K562 (cell line): ENCODE data around the gene NPFF. TPM values are rescaled to one million over a fixed set of nuclear protein-coding genes. Genes with fewer than 3 reads are reported as not detected.

ENCODE experiments used
- ATAC-seq: fragments of 200-7000 bp; cut with Tn5 transposase; 3 replicates; pipeline ENCODE4 v1.9.1; 2020; ENCODE audit warnings: moderate library complexity
- BruUV-seq: library from RNA; stranded (reverse); fragments of 400-500 nt; replicated peaks from 2 replicates; lab custom pipeline; 2021; lab: Mats Ljungman, UMichigan
- CTCF ChIA-PET: fragments of 300-600 bp; formaldehyde crosslinking; extraction: SDS; loops from one replicate; lab custom pipeline; 2021; ENCODE audit warnings: low intra/inter-chr PET ratio; lab: Yijun Ruan, JAX
- POLR2A ChIA-PET: fragments of 300-600, 350-650 bp; sonication (Branson Sonifier 250); formaldehyde crosslinking; extraction: SDS; loops from one replicate; lab custom pipeline; 2021; ENCODE audit warnings: antibody characterized with exemption, inconsistent platforms; lab: Yijun Ruan, JAX
- DNase-seq, 4 experiments: peaks; one replicate each; pipeline versions ENCODE4 v3.0.0 to v3.0.0-alpha.2; 2011 to 2018; ENCODE audit warnings: low spot score in 3 of 4, mixed read lengths in 3 of 4; ENCODE audit errors: extremely low read depth in 1 of 4
- FAIRE-seq: peaks from 2 replicates; lab custom pipeline; 2011; peaks lifted over from hg19 to GRCh38; lab: Jason Lieb, UNC
- H2AFZ ChIP-seq: 2 replicates; pipeline ENCODE4 v1.6.0; 2011; ENCODE audit warnings: low read depth, low read length, control low read depth, inconsistent platforms
- H3K27ac ChIP-seq: fragments of 200-600 bp; 3 replicates; pipeline ENCODE4 v1.8.0; 2011; ENCODE audit warnings: low read depth, mild to moderate bottlenecking, control low read depth, inconsistent platforms, low read length, moderate library complexity, mixed read lengths; ENCODE audit errors: extremely low read depth
- H3K27me3 ChIP-seq, 2 experiments: fragments of 300-600 bp in 1 of 2; 2 replicates in 1 of 2; 3 replicates in 1 of 2; pipeline versions ENCODE4 v1.6.0 to v1.8.0; 2011; ENCODE audit warnings: inconsistent platforms in 2 of 2, low read length in 2 of 2, mild to moderate bottlenecking in 1 of 2, mixed read lengths in 1 of 2, moderate library complexity in 1 of 2; ENCODE audit not compliant: control insufficient read depth in 2 of 2, insufficient read depth in 2 of 2
- H3K36me3 ChIP-seq: fragments of 300-600 bp; 3 replicates; pipeline ENCODE4 v1.8.0; 2011; ENCODE audit warnings: mild to moderate bottlenecking, low read length, inconsistent platforms; ENCODE audit not compliant: control insufficient read depth, insufficient read depth
- H3K4me1 ChIP-seq, 2 experiments: fragments of 200-600 bp in 1 of 2; replicated peaks in 1 of 2; 2 replicates in 1 of 2; 3 replicates in 1 of 2; pipeline versions ENCODE4 v1.5.1 to v1.8.0; 2011; ENCODE audit warnings: inconsistent platforms in 2 of 2, low read length in 2 of 2, mild to moderate bottlenecking in 1 of 2, mixed read lengths in 1 of 2, moderate library complexity in 1 of 2; ENCODE audit not compliant: control insufficient read depth in 2 of 2, insufficient read depth in 2 of 2
- H3K4me2 ChIP-seq: 2 replicates; pipeline ENCODE4 v1.6.1; 2011; ENCODE audit warnings: low read length, control low read depth, inconsistent platforms, mixed read lengths; ENCODE audit not compliant: insufficient read depth
- H3K4me3 ChIP-seq: fragments of 200-600 bp; sonication (generic), shearing (Covaris generic); 2 replicates; pipeline ENCODE4 v1.5.1; 2016; ENCODE audit warnings: control low read depth, inconsistent platforms
- H3K79me2 ChIP-seq: fragments of 200-600 bp; 3 replicates; pipeline ENCODE4 v1.8.0; 2011; ENCODE audit warnings: low read length, inconsistent platforms; ENCODE audit not compliant: control insufficient read depth, insufficient read depth
- H3K9ac ChIP-seq, 2 experiments: 2 replicates each; pipeline versions ENCODE4 v1.6.0 to v1.6.1; 2011; ENCODE audit warnings: low read depth in 2 of 2, low read length in 2 of 2, control low read depth in 1 of 2, inconsistent platforms in 1 of 2, mild to moderate bottlenecking in 1 of 2, mixed read lengths in 1 of 2; ENCODE audit not compliant: insufficient read depth in 1 of 2
- H3K9me1 ChIP-seq: one replicate; pipeline ENCODE4 v1.6.0; 2011; ENCODE audit warnings: inconsistent platforms, mild to moderate bottlenecking, low read length, moderate library complexity; ENCODE audit not compliant: control insufficient read depth, insufficient read depth
- H3K9me3 ChIP-seq: replicated peaks from 2 replicates; pipeline ENCODE4 v1.5.1; 2011; ENCODE audit warnings: low read depth, low read length, inconsistent platforms; ENCODE audit not compliant: control insufficient read depth, insufficient read depth
- H4K20me1 ChIP-seq: replicated peaks from 2 replicates; pipeline ENCODE4 v1.6.1; 2011; ENCODE audit warnings: low read length, inconsistent platforms, mixed read lengths; ENCODE audit not compliant: control insufficient read depth, insufficient read depth
- ETV1 ChIP-seq: fragments of 450-650 bp; conservative IDR thresholded peaks from 2 replicates; pipeline ENCODE4 v1.6.1; 2016; ENCODE audit warnings: missing genetic modification characterization, control low read depth, low read depth, missing compliant biosample characterization
- HDAC1 ChIP-seq, 2 experiments: fragments of 450-650 bp; IDR thresholded peaks; 2 replicates each; pipeline ENCODE4 v1.6.1; 2016 to 2017; ENCODE audit warnings: inconsistent platforms in 1 of 2, mild to moderate bottlenecking in 1 of 2, moderate library complexity in 1 of 2
- HLTF ChIP-seq: fragments of 450-650 bp; IDR thresholded peaks from 2 replicates; pipeline ENCODE4 v1.6.1; 2016
- HMGN3 ChIP-seq: IDR thresholded peaks from 2 replicates; pipeline ENCODE4 v1.6.1; 2011; ENCODE audit warnings: borderline replicate concordance, low read depth, mild to moderate bottlenecking, mixed read lengths, low read length; ENCODE audit not compliant: insufficient read length; ENCODE audit errors: extremely low read depth
- ILF3 ChIP-seq: fragments of 450-650 bp; IDR thresholded peaks from 2 replicates; pipeline ENCODE4 v1.6.1; 2018; ENCODE audit warnings: antibody characterized with exemption, mild to moderate bottlenecking, moderate library complexity, borderline replicate concordance
- MYNN ChIP-seq, 2 experiments: sonication (generic); formaldehyde crosslinking in 1 of 2; IDR thresholded peaks; 2 replicates each; pipeline versions ENCODE4 v1.5.0 to v1.6.1; 2016 to 2020; ENCODE audit warnings: antibody characterized with exemption in 1 of 2, missing genetic modification reagents in 1 of 2
- PHF8 ChIP-seq: fragments of 200-600 bp; sonication (generic); IDR thresholded peaks from 2 replicates; pipeline ENCODE4 v1.6.1; 2012; ENCODE audit warnings: mixed run types, mild to moderate bottlenecking, inconsistent platforms, low read length, moderate library complexity, borderline replicate concordance
- POLR2A ChIP-seq: fragments of 450-650 bp; conservative IDR thresholded peaks from 2 replicates; pipeline ENCODE4 v1.6.1; 2016
- POLR2G ChIP-seq: fragments of 200-400 bp; formaldehyde crosslinking; IDR thresholded peaks from 2 replicates; pipeline ENCODE4 v1.6.1; 2017; ENCODE audit warnings: low read depth, mild to moderate bottlenecking, antibody characterized with exemption, low read length, moderate library complexity
- RBFOX2 ChIP-seq: fragments of 200-400 bp; formaldehyde crosslinking; IDR thresholded peaks from 2 replicates; pipeline ENCODE4 v1.6.1; 2017; ENCODE audit warnings: low read depth, mild to moderate bottlenecking, low read length, moderate library complexity
- RBM22 ChIP-seq: fragments of 200-400 bp; formaldehyde crosslinking; IDR thresholded peaks from 2 replicates; pipeline ENCODE4 v1.6.1; 2018; ENCODE audit warnings: low read length, low read depth; ENCODE audit not compliant: poor library complexity, severe bottlenecking
- SOX6 ChIP-seq: fragments of 450-650 bp; IDR thresholded peaks from 2 replicates; pipeline ENCODE4 v1.6.1; 2014; ENCODE audit warnings: mild to moderate bottlenecking
- TAF15 ChIP-seq: fragments of 200-400 bp; formaldehyde crosslinking; IDR thresholded peaks from 2 replicates; pipeline ENCODE4 v1.6.1; 2017; ENCODE audit warnings: mild to moderate bottlenecking, low read depth, low read length, moderate library complexity
- THAP12 ChIP-seq: fragments of 250-450 bp; sonication (Bioruptor Pico); IDR thresholded peaks from 2 replicates; pipeline ENCODE4 v1.9.0; 2021; ENCODE audit warnings: mild to moderate bottlenecking, inconsistent platforms
- ZNF197 ChIP-seq: fragments of 200-800 bp; sonication (Bioruptor generic); IDR thresholded peaks from 2 replicates; pipeline ENCODE4 v1.6.1; 2016; ENCODE audit warnings: low read depth, missing genetic modification characterization, missing compliant biosample characterization
- ZNF23 ChIP-seq: fragments of 250-450 bp; sonication (Bioruptor Pico); IDR thresholded peaks from 2 replicates; pipeline ENCODE4 v1.4.0; 2020; ENCODE audit warnings: mild to moderate bottlenecking
- ZNF740 ChIP-seq, 3 experiments: fragments of 200-800 bp in 1 of 3; sonication (Bioruptor generic) in 1 of 3; sonication (generic) in 1 of 3; formaldehyde crosslinking in 1 of 3; IDR thresholded peaks; 2 replicates each; pipeline versions ENCODE4 v1.6.1 to v1.8.0; 2016 to 2022; ENCODE audit warnings: mild to moderate bottlenecking in 2 of 3, missing compliant biosample characterization in 2 of 3, missing genetic modification characterization in 2 of 3, missing genetic modification reagents in 1 of 3
- WGBS: fragments of 100-300 bp; shearing (Covaris generic); methylation state at CpG from one replicate; pipeline ENCODE4 v1.1.6; 2016; ENCODE audit warnings: low coverage, mixed read lengths; ENCODE audit not compliant: insufficient coverage; ENCODE audit errors: missing lambda C conversion rate; 5-methylcytosine and 5-hydroxymethylcytosine counted together
- in situ Hi-C: fragments of 300-500 bp; cut with MboI; formaldehyde crosslinking; loops from 4 replicates; pipeline ENCODE4 v1.15.0; 2018; ENCODE audit warnings: inconsistent platforms, mixed read lengths
- intact Hi-C: fragments of 100-400 bp; cut with micrococcal nuclease; formaldehyde crosslinking; loops from 2 replicates; pipeline ENCODE4 v1.14.2; 2022
- polyA plus RNA-seq, 8 experiments: library from polyadenylated mRNA; depleted of rRNA in 4 of 8; stranded (reverse) in 5 of 8; unstranded in 3 of 8; fragments of >200 nt; fragmentation: Nextera tagmentation in 2 of 8; fragmentation: Illumina TruSeq in 1 of 8; extraction: Ambion mirVana in 2 of 8; extraction: Trizol in 1 of 8; gene quantifications; 2 replicates each; pipeline versions ENCODE4 v1.2.1 to v1.2.3, GENCODE V29; 2011 to 2014; ENCODE audit warnings: inconsistent platforms in 1 of 8, missing spikeins in 1 of 8
- total RNA-seq, 7 experiments: library from RNA; depleted of rRNA in 6 of 7; stranded (reverse); fragments of >200 nt in 6 of 7; fragmentation: Illumina TruSeq in 2 of 7; extraction: Trizol in 2 of 7; gene quantifications; 2 replicates each; pipeline versions ENCODE4 v1.2.1 to v1.2.3, GENCODE V29; 2011 to 2021; ENCODE audit warnings: low replicate concordance in 1 of 7

The NPFF gene
- total and polyA plus RNA-seq, 9 of the 15 experiments (the other 6 are each of a cell fraction or from before 2014, with no cell fraction given): 0.15 to 1.2 (median 0.55) TPM; not detected in 6

- ChIA-PET POLR2A (interaction anchor here (0.5 to 7.1 kb wide), 17 partner anchors 9 to 275 kb away, joined by 3 to 99 read pairs (median 6); partner anchors contain the start of genes MAP3K12, SP1 and TARBP2), CTCF (no interaction called here)
- no peak overlapping the region for H3K4me2 ChIP-seq
- no TSS peak for BruUV-seq
- WGBS: 90% methylated on average over 15 of the region's 18 CpGs
- H3K9me3 ChIP-seq: no peaks in the 10 kb centered on the region
- intact Hi-C loops: no loop called here
- no peak overlapping the region for H3K4me3 ChIP-seq
- no peak overlapping the region for H2AFZ ChIP-seq
- H3K27ac ChIP-seq: no peak overlapping the region
- H3K4me1 ChIP-seq: peaks cover 0 to 13% of the 10 kb centered on the region in 2 experiments; a peak in 3 of 5 replicates
- peaks cover 93% of the 10 kb centered on the region for H3K36me3 ChIP-seq
- ATAC-seq: peak; percentile 24
- H3K9me1 ChIP-seq: peaks cover 3% of the 10 kb centered on the region
- peaks cover 7% of the 10 kb centered on the region; the same call in 2 of the 3 replicates for H3K79me2 ChIP-seq
- no peak for FAIRE-seq
- H3K9ac ChIP-seq: no peak overlapping the region; a peak in 1 of 4 replicates
- DNase-seq: peak in 1 of 4 experiments; percentile 27
- peaks cover 13% of the 10 kb centered on the region for H4K20me1 ChIP-seq
- no peaks in the 10 kb centered on the region for H3K27me3 ChIP-seq
- in situ Hi-C loops: no loop called here
- TF ChIP-seq ZNF197 (no peak), ILF3 (peak; percentile 22; the same call in 1 of the 2 replicates), THAP12 (CRISPR knock-in tag) (no peak), HMGN3 (peak; percentile 36), HDAC1 (IDR thresholded peaks at IDR 0.05) (no peak), MYNN (IDR thresholded peaks at IDR 0.05) (peak; percentile 7; the same call in 1 of the 2 replicates), MYNN (CRISPR knock-in tag; IDR thresholded peaks at IDR 0.05) (no peak), TAF15 (peak; percentile 74; the same call in 1 of the 2 replicates), ZNF23 (CRISPR knock-in tag) (peak; percentile 21; the same call in 1 of the 2 replicates), POLR2G (peak; percentile 88), HLTF (no peak), RBFOX2 (peak; percentile 72), PHF8 (no peak), RBM22 (peak; percentile 96), ETV1 (tag) (no peak), POLR2A (peak; percentile 13; the same call in 1 of the 2 replicates), SOX6 (no peak), ZNF740 (CRISPR knock-in tag; IDR thresholded peaks at IDR 0.05) (no peak), ZNF740 (tag; IDR thresholded peaks at IDR 0.05) (no peak)
These were observed 24.6 kb downstream of the NPFF start for GRCh38 chr12:53482626-53483168.
